Body of pancreas (tissue), 4 donors: ENCODE results near the gene MGAT5. TPM values are rescaled to one million over a fixed set of nuclear protein-coding genes. Genes with fewer than 3 reads are reported as not detected.

Experiments used
- ATAC-seq: fragments of 150-250 bp; one replicate; pipeline ENCODE4 v1.9.1; 2016
- DNase-seq, 4 donors: peaks; one replicate each; pipeline ENCODE4 v3.0.0-alpha.2; 2019
- H3K27ac ChIP-seq, 4 donors: fragments of 200-600 bp; sonication (generic); 1 replicate in 3 of 4; 2 replicates in 1 of 4; pipeline versions ENCODE4 v1.5.1 to v1.6.1; 2016 to 2019; ENCODE audit warnings: mild to moderate bottlenecking in 1 of 4, mixed read lengths in 1 of 4, moderate library complexity in 1 of 4
- H3K27me3 ChIP-seq, 2 donors: fragments of 200-600 bp; sonication (generic); one replicate each; pipeline ENCODE4 v1.6.0; 2016; ENCODE audit warnings: mild to moderate bottlenecking in 1 of 2
- H3K36me3 ChIP-seq, 2 donors: fragments of 200-600 bp; sonication (generic); replicated peaks in 1 of 2; 2 replicates each; pipeline ENCODE4 v1.5.1; 2016; ENCODE audit warnings: low read depth in 2 of 2; ENCODE audit not compliant: insufficient read depth in 1 of 2
- H3K4me1 ChIP-seq: fragments of 200-600 bp; sonication (generic); one replicate; pipeline ENCODE4 v1.6.0; 2016
- H3K4me3 ChIP-seq, 2 donors: fragments of 200-600 bp; sonication (generic); 1 replicate in 1 of 2; 2 replicates in 1 of 2; pipeline ENCODE4 v1.5.1; 2016 to 2019
- H3K9me3 ChIP-seq, 3 donors: fragments of 200-600 bp; sonication (generic); 1 replicate in 2 of 3; 2 replicates in 1 of 3; pipeline ENCODE4 v1.5.1; 2016
- POLR2A ChIP-seq, 3 donors: fragments of 450-650 bp; IDR thresholded peaks; one replicate each; pipeline ENCODE4 v1.6.1; 2016; ENCODE audit warnings: antibody characterized with exemption in 3 of 3, mild to moderate bottlenecking in 2 of 3
- WGBS, 2 donors: methylation state at CpG; one replicate each; pipeline ENCODE4 v1.1.5; 2017; 5-methylcytosine and 5-hydroxymethylcytosine counted together
- intact Hi-C: fragments of 100-400 bp; cut with DNase I; formaldehyde crosslinking; loops from one replicate; pipeline ENCODE4 v1.15.1; 2023
- total RNA-seq, 2 donors: library from RNA; depleted of rRNA; stranded (reverse); fragments of >200 nt; gene quantifications; one replicate each; pipeline ENCODE4 v1.1.0, GENCODE V29; 2016
- TF ChIP-seq, protein P1 (sequence below), 7 experiments: fragments of 450-650 bp in 4 of 7; fragments of 200-600 bp in 3 of 7; sonication (generic) in 3 of 7; IDR thresholded peaks; one replicate each; pipeline ENCODE4 v1.5.1; 2016 to 2019; ENCODE audit warnings: antibody characterized with exemption in 7 of 7

Gene MGAT5
- total RNA-seq, 2 donors from 2014 or later = 15.8 to 16.3 TPM

DNA sequence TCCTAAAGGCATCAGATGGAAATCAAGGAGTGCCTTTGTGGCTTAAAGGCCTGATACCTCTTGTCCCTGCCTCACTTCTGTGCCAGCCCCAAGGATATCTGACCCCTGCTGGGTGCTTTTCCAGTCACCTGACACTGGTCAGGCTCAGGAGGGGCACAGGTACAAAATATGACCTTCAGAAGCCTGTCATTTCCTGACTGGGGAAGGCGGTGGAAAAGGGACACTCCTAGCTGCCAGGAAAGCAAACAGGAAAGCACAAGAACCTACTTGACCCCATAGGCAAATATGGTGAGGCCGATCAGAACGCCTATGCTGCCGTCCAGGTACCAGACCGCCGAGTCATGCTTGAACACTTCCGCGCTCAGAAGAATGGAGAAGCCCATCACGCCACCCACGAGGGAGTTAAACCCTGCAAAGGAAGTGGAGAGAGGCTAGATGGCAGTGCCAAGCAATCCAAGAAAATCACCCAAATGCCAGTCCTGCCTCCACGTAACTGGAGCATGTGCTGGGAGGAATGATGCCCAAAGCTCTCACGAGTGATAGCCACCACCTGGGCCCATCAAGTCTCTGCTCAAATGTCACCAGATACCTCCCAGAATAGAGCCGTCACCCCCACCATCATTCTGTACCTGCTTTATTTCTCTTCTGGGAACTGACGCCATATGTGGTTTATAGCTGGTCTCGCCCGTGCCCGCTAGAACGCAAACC is 204.0 kb downstream of the MGAT5 start:
- Histone ChIP-seq H3K27me3 (no peaks in the 10 kb centered on the region), H3K4me3 (no peak overlapping the region), H3K4me1 (peaks cover 17% of the 10 kb centered on the region), H3K27ac (peak overlapping the region in 3 of 4 donors; percentile 12 to 40 (median 20)), H3K36me3 (no peaks in the 10 kb centered on the region), H3K9me3 (no peaks in the 10 kb centered on the region)
- WGBS, 2 donors = 52 to 66% methylated on average over 16 to 18 of the region's 18 CpGs
- TF ChIP-seq, protein P1, sequence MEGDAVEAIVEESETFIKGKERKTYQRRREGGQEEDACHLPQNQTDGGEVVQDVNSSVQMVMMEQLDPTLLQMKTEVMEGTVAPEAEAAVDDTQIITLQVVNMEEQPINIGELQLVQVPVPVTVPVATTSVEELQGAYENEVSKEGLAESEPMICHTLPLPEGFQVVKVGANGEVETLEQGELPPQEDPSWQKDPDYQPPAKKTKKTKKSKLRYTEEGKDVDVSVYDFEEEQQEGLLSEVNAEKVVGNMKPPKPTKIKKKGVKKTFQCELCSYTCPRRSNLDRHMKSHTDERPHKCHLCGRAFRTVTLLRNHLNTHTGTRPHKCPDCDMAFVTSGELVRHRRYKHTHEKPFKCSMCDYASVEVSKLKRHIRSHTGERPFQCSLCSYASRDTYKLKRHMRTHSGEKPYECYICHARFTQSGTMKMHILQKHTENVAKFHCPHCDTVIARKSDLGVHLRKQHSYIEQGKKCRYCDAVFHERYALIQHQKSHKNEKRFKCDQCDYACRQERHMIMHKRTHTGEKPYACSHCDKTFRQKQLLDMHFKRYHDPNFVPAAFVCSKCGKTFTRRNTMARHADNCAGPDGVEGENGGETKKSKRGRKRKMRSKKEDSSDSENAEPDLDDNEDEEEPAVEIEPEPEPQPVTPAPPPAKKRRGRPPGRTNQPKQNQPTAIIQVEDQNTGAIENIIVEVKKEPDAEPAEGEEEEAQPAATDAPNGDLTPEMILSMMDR (IDR thresholded peaks at IDR 0.05) = no peak
- no peak for TF ChIP-seq POLR2A (IDR thresholded peaks at IDR 0.05)
- intact Hi-C loops = loop anchor here (10.0 kb wide), 1 partner anchor 447 kb away; no protein-coding TSS in a partner anchor
- DNase-seq (peak in 2 of 4 donors; percentile 11 to 53), ATAC-seq (peak; percentile 20)

DNA sequence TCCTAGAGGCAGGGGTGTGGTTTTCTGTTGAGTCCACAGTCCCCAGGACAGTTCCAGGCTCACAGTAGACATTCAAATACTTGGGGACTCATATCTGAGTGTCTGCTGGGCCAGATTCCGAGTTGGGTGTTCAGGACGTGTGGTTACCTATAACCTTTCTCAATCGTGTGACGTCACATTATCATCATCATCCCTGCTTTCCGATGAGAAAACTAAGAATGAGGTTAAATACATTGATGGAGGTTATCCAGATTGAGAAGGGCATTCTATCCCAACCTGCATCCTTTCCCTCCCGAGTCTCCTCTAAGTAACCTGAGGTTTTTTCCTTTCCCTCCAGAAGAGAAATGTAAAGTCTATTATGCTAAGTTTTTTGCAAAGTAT is 204.6 kb downstream of the MGAT5 start:
- H3K4me1 ChIP-seq = peaks cover 17% of the 10 kb centered on the region
- DNase-seq (peak in 1 of 4 donors; percentile 4), ATAC-seq (no peak)
- H3K27ac ChIP-seq = peak overlapping the region in 1 of 4 donors; percentile 40
- H3K36me3 ChIP-seq = no peaks in the 10 kb centered on the region
- H3K27me3 ChIP-seq = no peaks in the 10 kb centered on the region
- no peak overlapping the region for H3K4me3 ChIP-seq
- intact Hi-C loops = loop anchor here (10.0 kb wide), 1 partner anchor 446 kb away; no protein-coding TSS in a partner anchor
- WGBS, 2 donors = 85 to 90% methylated on average over 6 of the region's 6 CpGs
- TF ChIP-seq POLR2A (IDR thresholded peaks at IDR 0.05) = no peak
- TF ChIP-seq, protein P1 (IDR thresholded peaks at IDR 0.05) = no peak
- no peaks in the 10 kb centered on the region for H3K9me3 ChIP-seq

DNA sequence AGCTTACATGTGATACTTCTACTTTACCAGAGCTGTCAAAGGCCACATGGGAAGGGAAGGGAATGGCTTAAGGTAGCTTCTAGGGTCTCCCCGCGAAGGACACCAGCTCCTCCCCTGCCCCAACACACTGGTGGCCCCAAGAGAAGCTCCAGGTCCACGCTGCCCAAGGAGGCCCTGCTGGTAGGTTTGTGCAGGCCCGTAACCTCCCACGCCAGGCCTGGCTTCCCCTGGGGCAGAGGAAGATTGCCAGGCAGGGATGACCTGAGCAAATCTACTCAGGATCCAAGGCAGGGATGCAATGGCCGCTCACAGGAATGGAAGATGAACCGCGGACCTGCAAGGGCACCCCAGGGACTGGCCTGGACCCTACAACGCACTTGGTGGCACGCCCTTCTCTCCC is 205.1 kb downstream of the MGAT5 start:
- Histone ChIP-seq H3K4me3 (no peak overlapping the region), H3K27me3 (no peaks in the 10 kb centered on the region), H3K36me3 (no peaks in the 10 kb centered on the region), H3K4me1 (peaks cover 17% of the 10 kb centered on the region), H3K9me3 (no peaks in the 10 kb centered on the region), H3K27ac (no peak overlapping the region)
- intact Hi-C loops = loop anchor here (10.0 kb wide), 1 partner anchor 446 kb away; no protein-coding TSS in a partner anchor
- TF ChIP-seq, protein P1 (IDR thresholded peaks at IDR 0.05) = no peak
- TF ChIP-seq POLR2A (IDR thresholded peaks at IDR 0.05) = no peak
- ATAC-seq (no peak), DNase-seq (peak in 1 of 4 donors; percentile 7)
- 77 to 95% methylated on average over 3 to 10 of the region's 10 CpGs for WGBS, 2 donors

DNA sequence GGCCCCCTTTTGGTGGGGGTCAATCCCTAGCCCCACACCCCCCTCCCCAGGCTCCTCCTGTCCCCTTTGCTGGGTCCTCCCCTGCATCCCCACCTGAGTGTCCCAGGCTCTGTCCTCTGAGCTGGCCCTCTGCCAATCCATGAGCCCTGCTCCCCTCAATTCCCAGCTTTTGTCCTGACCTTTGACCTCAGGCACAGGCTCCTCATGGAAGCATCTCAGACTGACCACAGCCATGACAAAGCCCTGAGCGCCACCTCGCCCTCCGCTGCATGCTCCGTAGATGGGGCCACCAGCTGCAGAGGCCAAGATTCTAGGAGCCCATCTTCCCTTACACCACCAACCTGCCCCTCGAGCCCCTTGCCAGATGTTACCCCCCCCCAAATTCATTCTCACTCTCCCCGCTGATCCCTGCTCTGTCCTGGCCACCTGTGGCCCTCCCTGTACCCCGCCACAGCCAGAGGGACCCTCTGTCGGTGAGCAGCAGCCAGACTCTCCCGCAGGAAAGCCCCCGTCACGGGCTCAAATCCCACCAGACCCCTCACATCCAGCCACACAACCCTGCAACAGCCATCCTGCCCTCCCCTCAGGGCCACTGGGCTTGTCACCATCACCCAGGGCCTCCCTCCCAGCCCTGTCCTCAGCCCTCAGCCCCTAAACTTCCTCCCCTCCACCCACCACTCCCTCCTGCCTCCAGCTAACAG is 206.0 kb downstream of the MGAT5 start:
- Histone ChIP-seq H3K27me3 (no peaks in the 10 kb centered on the region), H3K36me3 (no peaks in the 10 kb centered on the region), H3K9me3 (no peaks in the 10 kb centered on the region), H3K4me1 (peaks cover 17% of the 10 kb centered on the region), H3K27ac (peak overlapping the region in 1 of 4 donors; percentile 27), H3K4me3 (no peak overlapping the region)
- peak in 1 of 4 donors; percentile 17 for DNase-seq
- no peak for ATAC-seq
- 86 to 91% methylated on average over 11 of the region's 11 CpGs for WGBS, 2 donors
- intact Hi-C loops = loop anchor here (10.0 kb wide), 1 partner anchor 445 kb away; no protein-coding TSS in a partner anchor
- TF ChIP-seq, protein P1 (IDR thresholded peaks at IDR 0.05) = no peak
- TF ChIP-seq POLR2A (IDR thresholded peaks at IDR 0.05) = no peak
